ENCODE results near the gene DRC3.
A peak's percentile ranks its signal among the peaks of the same experiment; 100 is the strongest.
"Not testable (repeated sequence)": the region's sequence is repeated elsewhere in the genome, so short reads cannot be mapped to it uniquely, and the experiment has no call there.

DRC3 gene, protein sequence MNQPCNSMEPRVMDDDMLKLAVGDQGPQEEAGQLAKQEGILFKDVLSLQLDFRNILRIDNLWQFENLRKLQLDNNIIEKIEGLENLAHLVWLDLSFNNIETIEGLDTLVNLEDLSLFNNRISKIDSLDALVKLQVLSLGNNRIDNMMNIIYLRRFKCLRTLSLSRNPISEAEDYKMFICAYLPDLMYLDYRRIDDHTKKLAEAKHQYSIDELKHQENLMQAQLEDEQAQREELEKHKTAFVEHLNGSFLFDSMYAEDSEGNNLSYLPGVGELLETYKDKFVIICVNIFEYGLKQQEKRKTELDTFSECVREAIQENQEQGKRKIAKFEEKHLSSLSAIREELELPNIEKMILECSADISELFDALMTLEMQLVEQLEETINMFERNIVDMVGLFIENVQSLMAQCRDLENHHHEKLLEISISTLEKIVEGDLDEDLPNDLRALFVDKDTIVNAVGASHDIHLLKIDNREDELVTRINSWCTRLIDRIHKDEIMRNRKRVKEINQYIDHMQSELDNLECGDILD

DNA sequence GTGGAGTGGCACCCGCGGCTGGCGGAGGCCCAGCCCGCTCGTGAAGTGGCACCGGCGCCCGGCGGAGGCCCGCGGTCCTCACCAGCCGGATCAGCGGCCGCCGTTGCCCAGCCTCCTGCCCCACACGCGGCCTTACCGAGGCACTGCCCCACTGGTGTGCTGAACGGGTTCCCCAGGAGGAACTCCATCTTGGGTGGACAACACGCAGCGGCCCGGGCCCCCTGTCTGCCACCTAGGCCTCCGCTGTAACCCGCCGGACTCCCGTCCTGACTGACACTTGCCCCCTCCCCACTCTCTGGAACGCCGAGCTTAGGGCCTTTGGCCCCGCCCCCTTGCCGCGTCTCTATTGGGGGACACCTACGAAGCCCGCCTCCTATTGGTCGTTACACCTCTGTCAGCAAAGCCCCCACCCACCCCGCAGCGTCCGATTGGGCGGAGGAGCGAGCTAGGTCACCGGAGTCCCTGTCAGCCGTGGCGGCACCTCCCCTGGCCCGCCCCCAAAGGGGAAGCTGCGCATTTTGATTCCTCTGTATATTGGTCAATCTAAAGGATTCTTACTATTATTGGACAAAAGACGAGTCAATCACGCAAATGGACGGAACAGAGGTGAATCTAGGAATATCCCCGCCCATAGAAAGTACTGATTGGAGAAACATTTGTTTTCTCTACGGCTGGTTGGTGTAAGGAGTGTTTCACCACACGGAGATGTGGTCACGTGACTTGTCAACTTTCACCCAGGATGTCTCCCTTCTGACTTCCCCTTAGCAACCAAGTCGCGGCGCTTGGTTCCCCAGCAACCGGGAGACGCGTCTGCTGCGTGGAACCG, at the start of gene DRC3, which contains the start of gene TOM1L2:
Gene DRC3 (plus strand): TSS at position 737 of the 826 bp plus-strand sequence. CDS start 4,737 bp downstream, outside the sequence.
Gene TOM1L2 (minus strand): TSS at position 275 of the 826 bp plus-strand sequence. CDS start 87 bp downstream, at position 188.
- DNase-seq (ENCODE audit: low read depth, low spot score): peak; percentile 100

DNA sequence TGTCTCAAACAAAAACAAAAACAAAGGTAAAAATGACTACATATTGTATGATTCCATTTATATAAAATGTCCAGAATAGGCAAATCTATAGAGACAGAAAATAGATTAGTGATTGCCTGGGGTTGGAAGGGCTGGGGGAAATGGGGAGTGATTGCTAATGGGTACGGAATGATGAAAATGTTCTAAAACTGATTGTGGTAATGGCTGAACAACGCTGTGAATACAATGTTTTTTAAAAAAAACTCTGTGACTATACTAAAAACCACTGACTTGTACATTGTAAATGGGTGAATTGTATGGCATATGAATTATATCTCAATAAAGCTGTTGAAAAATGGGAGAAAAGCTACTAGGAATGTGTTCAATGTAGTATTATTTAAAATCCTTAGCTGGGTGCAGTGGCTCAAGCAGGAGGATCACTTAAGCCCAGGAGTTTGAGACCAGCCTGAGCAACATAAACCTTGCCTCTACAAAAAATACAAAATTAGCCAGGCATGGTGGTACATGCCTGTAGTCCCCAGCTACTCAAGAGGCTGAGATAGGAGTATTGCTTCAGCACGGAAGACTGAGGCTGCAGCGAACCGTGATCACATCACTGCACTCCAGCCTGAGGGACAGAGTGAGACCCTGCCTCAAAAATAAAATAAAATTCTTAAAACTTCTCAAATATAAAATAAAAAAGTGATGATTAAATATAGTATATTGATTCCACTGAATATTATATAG, 48.4 kb upstream of the DRC3 start:
- DNase-seq (ENCODE audit: low read depth, low spot score): no peak

DNA sequence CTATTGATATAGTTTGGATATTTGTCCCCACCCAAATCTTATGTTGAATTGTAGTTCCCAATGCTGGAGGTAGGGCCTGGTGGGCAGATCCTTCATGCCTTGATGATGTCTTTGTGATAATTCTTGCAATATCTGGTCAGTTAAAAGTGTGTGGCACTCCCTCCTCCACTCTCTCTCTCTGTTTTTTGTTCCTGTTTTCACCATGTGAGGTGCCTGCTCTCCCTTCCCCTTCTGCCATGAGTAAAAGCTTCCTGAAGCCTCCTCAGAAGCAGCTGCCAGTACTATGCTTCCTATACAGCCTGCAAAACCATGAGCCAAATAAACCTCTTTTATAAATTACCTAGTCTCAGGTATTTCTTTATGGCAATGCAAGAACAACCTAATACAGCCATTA, 47.8 kb upstream of the DRC3 start:
- no peak for DNase-seq (ENCODE audit: low read depth, low spot score)

DNA sequence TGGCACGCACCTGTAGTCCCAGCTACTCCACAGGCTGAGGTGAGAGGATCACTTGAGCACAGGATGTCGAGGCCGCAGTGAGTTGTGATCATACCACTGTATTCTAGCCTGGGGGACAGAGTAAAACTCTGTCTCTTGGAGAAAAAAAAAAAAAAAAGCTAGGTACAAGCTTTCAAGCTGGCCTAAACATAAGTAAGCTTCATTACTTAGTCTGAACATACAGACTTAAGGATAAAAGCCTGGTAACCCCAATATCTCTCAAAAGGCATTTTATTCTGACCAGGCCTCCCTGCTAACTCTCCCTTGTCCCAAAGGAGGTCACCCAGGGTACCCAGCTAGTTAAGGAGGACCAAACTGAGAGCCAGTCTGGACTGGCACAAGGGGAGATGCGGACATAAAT, 46.6 kb upstream of the DRC3 start:
- DNase-seq (ENCODE audit: low read depth, low spot score): no peak

DNA sequence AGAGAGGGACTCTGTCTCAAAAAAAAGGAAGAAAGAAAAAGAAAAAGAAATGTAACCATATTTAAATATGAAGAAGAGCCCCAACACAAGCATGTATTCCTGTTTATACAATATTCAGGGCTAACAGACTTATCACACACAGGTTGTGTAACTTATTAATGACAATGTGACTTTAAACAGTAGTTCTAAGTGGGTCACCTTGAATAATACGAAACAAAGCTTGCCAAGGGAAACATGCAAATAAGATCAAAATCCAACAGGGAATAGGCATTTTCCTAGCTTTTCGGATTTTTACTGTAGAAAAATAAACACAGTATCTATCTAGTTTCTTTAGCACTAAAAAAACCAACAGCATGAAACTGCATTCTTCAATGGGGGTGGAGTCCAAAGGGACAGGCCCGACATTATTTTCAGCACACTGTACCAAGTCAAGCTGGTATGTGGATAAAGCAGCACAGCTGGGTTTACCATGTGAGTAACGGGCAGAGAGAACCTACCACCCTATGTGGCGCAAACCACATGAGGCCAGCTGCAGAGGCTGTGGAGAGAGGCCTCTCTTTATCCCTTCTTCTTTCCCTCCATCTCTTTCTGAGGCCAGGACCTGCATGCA, 45.7 kb upstream of the DRC3 start:
- no peak for DNase-seq (ENCODE audit: low read depth, low spot score)

DNA sequence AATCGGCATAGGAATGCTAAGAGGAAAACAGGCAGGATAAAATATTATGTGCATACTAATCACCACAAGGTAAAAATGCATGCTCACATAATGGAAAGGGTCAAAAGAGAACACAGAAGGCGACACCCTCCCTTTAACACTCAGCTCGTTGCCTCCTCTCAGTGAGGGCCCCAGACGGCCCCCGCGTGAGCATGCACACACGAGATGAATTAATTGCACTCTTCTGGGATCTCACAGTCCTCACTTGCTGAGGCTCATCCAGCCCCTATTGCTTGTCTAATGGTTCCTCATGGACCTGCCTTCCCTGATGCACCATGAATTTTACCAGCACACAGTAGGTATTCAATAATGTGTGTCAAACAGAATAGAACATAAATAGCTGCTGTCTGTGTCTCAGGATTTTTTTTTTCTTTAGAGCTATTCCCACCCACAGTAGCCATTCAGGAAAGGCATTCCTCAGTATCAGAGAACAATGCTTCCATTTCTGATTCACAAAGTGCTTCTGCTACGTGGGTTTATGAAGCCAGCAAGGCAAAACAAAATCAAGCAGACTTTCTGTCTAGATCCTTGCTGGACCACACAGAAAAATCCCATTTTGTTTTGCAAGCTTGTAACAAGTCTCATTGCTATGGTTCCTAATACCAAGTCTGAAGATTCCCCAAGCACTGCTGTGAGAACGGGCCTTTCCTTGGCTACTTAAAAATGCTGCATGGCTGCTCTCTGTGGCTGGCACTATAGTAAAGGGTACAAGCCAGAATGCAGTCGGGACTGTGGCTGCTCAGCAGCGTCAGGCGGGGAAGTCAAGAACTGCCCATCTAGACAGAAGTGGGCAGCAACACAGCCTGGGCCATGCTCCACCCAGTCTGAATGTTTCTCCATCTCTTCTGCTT, 44.0 kb upstream of the DRC3 start:
- no peak for DNase-seq (ENCODE audit: low read depth, low spot score)

DNA sequence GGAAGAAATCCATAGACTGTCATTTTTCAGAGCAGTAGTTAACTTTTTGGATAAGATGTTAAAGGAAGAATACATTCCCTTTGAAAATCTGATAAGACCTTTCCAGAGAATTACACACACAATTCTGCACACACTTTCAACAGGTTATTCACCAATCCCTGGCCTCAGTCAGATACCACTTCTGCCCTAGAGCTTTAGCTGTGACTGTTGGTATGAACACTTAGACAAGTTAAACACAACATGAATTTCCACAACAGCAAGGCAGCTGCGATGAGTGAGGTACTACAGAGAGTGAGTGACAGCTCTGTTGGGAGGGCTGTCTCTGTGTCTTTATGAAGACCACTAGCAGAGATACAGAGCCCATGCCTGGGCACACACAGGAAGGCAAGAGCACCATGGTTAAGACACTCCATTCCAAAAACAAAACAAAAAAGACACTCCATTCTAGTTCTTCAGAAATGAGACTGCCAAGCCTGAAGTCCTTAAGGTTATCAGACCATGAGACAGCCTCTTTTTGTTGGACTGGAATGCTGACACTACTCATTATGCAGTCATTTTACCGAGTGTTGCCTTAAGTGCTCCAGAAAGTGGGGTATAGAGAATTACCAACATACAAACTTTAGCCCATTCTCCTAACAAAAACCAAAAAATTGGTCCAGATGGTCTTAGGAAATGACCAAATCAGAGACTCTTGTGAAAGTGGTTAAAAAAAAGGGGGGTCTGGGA, 42.8 kb upstream of the DRC3 start:
- DNase-seq (ENCODE audit: low read depth, low spot score): no peak

DNA sequence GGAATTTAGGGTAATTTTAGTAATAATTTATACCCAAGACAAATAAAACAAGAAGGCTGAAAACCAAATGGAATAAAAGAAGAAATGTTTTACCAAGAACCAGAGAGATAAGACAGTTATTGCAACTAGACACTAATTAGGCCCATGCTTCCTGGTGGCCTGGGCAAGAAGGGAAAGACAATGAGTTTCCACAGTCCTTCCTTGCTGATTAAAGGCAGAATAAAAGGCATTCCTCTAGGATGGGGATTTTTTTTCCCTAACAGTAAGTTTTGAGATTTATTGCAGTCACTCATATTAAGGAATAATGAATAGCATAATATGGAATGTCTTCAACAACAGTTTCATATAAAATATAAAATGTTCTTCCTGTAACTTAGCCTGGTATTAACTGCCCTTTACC, 42.0 kb upstream of the DRC3 start:
- DNase-seq (ENCODE audit: low read depth, low spot score): no peak

DNA sequence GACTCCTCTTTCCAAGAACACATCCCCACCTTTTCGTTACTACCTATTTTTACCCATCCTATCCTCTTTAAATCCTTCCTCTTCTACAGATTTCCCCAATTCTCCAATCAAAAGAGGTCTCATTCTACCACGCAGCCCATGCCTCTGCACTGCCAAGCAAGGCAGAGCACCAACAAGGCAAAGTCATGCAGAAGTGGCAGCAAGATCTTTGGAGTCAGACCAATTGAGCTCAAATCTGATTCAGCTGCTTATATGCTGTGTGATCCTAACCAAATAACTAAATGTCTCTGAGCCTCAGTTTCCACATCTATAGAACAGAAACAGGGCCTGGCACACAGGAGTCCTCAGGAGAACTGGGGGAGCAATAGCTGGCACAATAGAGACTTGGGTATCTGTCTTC, 41.5 kb upstream of the DRC3 start:
- no peak for DNase-seq (ENCODE audit: low read depth, low spot score)

DNA sequence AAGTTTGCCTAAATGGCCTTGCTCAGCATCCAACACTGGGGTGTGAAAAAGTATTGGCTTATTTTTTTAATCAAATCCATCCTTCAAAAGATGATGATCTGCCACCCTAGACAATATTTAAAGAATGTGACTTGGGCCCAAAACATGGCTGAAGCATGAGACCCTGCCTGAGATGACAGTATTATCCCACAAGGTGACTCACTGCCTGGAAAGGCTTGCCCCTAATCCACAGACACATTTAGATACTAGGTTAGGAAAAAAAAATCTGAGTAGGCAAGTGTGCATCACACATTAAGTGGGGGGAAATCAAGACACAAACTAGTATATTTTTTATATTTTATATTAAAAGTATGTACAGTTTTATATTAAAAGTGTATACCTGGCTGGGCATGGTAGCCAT, 38.9 kb upstream of the DRC3 start:
- no peak for DNase-seq (ENCODE audit: low read depth, low spot score)

DNA sequence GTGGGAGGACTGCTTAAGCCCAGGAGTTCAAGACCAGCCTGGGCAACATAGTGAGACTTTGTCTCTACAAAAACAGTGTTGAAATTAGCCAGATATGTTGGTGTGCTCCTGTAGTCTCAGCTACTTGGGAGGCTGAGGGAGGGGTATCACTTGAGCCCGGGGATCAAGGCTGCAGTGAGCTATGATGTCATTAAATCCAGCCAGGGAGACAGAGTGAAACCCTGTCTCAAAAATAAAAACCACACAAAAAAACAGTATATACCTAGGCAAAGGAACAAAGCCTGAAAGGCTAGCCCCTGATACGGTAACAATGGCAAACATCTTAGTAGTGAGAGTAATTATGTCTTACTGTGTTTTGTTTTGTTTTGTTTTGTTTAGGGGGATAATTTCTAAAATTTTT, 38.4 kb upstream of the DRC3 start:
- DNase-seq (ENCODE audit: low read depth, low spot score): no peak

DNA sequence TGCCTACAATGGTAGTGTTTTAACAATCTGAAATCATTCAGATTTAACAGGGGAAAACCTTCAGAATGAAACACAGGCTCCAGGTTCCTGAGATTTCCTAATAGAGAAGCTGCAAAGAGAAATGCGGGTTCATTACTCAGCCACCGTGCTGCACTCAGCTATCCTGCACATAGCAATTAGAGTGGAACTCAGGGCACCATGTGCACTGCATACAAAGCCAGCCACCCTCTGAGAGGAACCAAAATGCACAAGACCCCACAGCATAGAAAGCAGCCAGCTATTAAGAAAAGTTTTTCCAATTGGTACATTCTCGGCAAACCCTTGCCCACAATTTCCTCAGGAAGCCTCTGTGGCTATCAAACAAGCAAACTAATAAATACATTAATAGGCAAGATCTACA, 37.9 kb upstream of the DRC3 start:
- DNase-seq (ENCODE audit: low read depth, low spot score): no peak

DNA sequence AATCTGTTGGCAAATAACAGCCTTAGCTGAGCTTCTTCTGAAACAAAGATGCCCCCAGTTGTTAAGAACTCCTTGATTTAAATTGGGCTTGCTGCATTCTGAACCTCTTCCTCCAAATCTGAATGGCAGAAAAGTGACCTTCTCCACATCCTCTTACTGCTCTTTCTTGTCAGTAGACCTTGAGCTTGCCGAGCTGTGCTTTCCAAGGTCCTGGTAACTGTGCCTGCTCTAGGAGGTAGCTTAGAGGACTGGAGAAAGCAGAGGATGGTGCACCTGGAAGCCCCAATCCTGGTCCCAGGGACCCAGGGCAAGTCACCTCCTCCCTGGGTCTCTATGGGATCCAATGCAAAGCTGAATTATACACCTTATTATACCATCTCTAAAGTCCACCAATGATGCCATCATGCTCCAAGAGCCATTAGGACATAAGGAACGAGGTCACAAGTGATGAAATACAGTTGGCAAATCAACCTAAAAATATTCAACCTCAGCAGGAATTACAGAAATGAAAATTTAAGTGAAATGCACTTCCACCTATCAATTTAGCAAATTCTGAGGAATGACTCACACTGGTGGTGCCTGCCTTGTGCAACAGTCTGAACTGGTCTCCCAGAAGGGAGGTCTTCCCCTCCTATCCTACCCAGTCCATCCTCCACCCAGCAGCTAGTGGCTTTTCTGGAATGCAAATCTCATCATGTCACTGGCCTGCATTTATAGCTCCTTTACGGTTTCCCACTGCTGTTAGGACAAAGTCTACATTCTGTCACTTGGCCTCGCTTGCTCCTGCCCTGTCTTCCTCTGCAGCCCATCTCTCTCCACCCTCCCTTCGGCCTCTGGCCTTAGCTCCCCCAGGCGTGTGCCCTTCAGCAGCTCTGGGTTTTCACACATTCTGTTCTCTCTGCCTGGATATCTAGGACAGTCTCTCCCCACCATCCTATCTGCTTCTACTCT, 37.1 kb upstream of the DRC3 start:
- DNase-seq (ENCODE audit: low read depth, low spot score): no peak

DNA sequence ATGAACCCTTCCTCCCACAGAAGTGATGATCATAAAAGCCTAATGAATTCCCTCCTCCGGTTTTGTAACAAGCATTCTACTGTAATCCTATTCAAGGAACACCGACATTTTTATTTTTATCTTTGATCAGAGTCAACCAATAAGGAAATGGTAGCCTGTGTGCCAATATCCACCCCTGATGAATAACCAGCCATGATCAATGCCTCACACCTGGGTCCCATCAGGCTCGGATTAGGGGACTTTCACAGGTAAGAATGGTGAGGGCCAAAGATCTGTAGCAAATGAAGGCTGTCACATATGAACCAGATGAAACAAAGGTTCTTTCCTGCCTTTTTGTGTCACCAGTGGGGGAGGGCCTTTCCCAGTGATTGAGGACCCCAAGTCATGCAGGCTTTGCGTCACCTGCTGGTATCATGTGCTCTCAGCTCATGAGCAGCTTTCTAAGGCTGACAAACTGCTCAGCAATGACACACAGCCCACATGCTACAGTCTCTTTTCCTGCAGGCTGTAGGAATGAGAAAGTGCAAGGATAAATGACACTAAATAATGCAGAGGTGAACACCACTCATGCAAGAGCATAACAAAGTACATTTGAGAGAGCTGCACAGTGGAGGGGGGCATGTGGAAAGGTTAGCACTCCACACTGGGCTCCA, 35.3 kb upstream of the DRC3 start:
- DNase-seq (ENCODE audit: low read depth, low spot score): no peak

DNA sequence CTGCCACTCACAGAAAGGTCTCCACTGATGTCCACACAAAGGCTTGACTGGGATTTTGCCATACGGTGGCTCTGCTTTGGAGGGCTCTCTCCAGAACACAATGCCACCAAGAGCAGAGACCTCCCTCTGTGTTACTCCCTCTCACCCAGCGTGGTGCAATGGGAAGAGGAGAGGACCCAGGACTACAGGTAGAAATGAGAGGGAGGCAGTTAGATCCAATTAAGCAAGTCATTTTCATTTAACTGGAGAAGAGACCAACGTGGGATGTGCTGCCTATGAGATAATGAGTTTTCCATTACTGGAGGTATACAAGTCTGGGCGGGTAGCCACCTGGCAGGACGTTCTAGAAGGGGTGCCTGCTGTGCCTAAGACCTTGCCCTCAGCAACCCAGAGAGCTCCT, 34.7 kb upstream of the DRC3 start:
- no peak for DNase-seq (ENCODE audit: low read depth, low spot score)

DNA sequence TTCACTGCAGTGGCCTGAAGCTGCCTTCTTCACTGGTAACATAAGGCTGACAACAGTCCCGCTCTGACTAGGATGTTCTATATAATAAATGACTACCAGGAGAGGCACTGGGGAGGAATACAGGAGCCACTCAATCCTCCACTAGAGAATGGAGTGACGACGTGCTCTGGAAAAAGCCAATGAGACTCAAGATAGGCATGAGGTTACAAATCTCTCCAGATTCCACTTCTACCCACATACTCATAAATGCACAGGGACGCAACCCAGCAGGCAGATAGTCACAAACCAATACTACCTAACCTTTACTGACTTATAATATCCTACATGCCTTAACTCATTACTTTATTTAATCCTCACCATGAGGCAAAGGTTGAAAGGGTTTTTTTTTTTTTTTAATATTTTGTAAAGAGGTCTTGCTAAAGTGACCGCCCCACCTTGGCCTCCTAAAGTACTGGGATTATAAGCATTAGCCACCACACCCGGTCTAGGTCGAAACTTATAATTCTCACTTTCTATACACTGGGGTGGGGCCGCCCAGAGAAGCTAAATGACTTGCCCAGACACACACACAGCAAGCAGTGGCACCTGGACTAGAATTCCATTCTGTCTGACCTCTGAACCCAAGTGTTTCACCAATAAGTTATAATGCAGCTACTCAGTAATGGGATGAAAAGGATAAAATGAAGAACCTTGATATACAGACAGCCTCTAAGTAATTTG, 34.1 kb upstream of the DRC3 start:
- no peak for DNase-seq (ENCODE audit: low read depth, low spot score)

DNA sequence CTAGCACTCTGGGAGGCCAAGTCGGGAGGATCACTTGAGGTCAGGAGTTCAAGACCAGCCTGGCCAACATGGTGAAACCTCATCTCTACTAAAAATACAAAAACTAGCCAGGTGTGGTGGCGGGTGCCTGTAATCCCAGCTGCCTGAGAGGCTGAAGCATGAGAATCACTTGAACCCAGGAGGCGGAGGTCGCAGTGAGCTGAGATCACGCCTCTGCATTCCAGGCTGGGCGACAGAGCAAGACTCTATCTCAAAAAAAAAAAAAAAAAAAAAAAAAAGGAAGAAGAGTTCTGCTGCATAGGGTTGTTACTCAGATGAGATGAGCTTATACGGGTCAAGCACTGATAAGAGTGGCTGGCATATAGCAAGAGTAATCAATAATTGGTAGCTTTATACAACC, 32.7 kb upstream of the DRC3 start:
- not testable (repeated sequence) for DNase-seq (ENCODE audit: low read depth, low spot score)
